GM21528 (cell line): Measurements from ENCODE around the gene MPIG6B.
A peak's percentile ranks its signal among the peaks of the same experiment; 100 is the strongest.

Experiments
- ATAC-seq: cut with Tn5 transposase; IDR thresholded peaks from one replicate; pipeline ENCODE4 v1.9.1; 2021; ENCODE audit warnings: mild to moderate bottlenecking, moderate library complexity; ENCODE audit not compliant: unreplicated experiment, low FRiP score

MPIG6B gene

GRCh38 chr6:31736768-31737314 is 13.7 kb downstream of the MPIG6B start:
- no peak for ATAC-seq

- ATAC-seq: no peak
These were observed 14.3 kb downstream of the MPIG6B start for GRCh38 chr6:31737315-31737990.

GRCh38 chr6:31737991-31738979 is 15.1 kb downstream of the MPIG6B start:
- ATAC-seq: no peak

- peak; percentile 70 for ATAC-seq
These were observed 16.6 kb downstream of the MPIG6B start, which contains the start of gene MSH5 for GRCh38 chr6:31739639-31740396. TSS of gene MSH5 (plus strand) at chr6:31740005. CDS start at chr6:31740467, 462 bp downstream.

- ATAC-seq: no peak
These were observed 17.4 kb downstream of the MPIG6B start for GRCh38 chr6:31740397-31741223.

GRCh38 chr6:31741815-31742214 is 18.6 kb downstream of the MPIG6B start:
- ATAC-seq: no peak

- ATAC-seq: no peak
These were observed 19.7 kb downstream of the MPIG6B start for GRCh38 chr6:31742894-31743293.

GRCh38 chr6:31744422-31744821 is 21.2 kb downstream of the MPIG6B start:
- no peak for ATAC-seq

GRCh38 chr6:31749301-31750036 is 26.3 kb downstream of the MPIG6B start:
- ATAC-seq: no peak

GRCh38 chr6:31750411-31751022 is 27.3 kb downstream of the MPIG6B start:
- ATAC-seq: no peak

- ATAC-seq: no peak
These were observed 29.7 kb downstream of the MPIG6B start for GRCh38 chr6:31752739-31753319.

- ATAC-seq: no peak
These were observed 35.1 kb downstream of the MPIG6B start for GRCh38 chr6:31758281-31758680.

- no peak for ATAC-seq
These were observed 37.6 kb downstream of the MPIG6B start for GRCh38 chr6:31760790-31761189.

- no peak for ATAC-seq
These were observed 38.2 kb downstream of the MPIG6B start for GRCh38 chr6:31761343-31761742.

GRCh38 chr6:31762356-31762755 is 39.2 kb downstream of the MPIG6B start, which contains the start of gene SAPCD1:
TSS of gene SAPCD1 (plus strand) at chr6:31762656. CDS start at chr6:31763055, 399 bp downstream.
- no peak for ATAC-seq

- ATAC-seq: no peak
These were observed 39.9 kb downstream of the MPIG6B start for GRCh38 chr6:31762878-31763618.

GRCh38 chr6:31763619-31763940 is 40.4 kb downstream of the MPIG6B start:
- no peak for ATAC-seq
